ENCODE data around the gene KRTAP5-3.

Gene KRTAP5-3

GRCh38 chr11:1574933-1575242 lies 33.4 kb downstream of the KRTAP5-3 start:
- POLR2A ChIA-PET, result interaction anchor here (0.5 to 2.7 kb wide), 7 partner anchors 10 to 769 kb away, joined by 3 to 24 read pairs (median 5); no protein-coding TSS in a partner anchor
- H3K9me3 ChIP-seq (ENCODE audit: control insufficient read depth, insufficient read depth, low read depth, low read length), result no peaks in the 10 kb centered on the region
- H3K36me3 ChIP-seq (ENCODE audit: control insufficient read depth in 2 of 2, insufficient read depth in 1 of 2, low read length in 2 of 2), result no peaks in the 10 kb centered on the region
- no peak overlapping the region for H3K4me3 ChIP-seq (ENCODE audit: low read depth, low read length)
- CTCF ChIA-PET, result interaction anchor here (0.6 to 3.4 kb wide), 34 partner anchors 8 to 854 kb away, joined by 3 to 138 read pairs (median 4); no protein-coding TSS in a partner anchor
- H3K27ac ChIP-seq (ENCODE audit: extremely low read depth, low read depth, low read length), result no peak overlapping the region
- TF ChIP-seq KLF16 (tag by site-specific recombination; IDR thresholded peaks at IDR 0.05) (no peak), FEZF1 (tag by site-specific recombination; IDR thresholded peaks at IDR 0.05) (no peak), ZNF585B (tag by site-specific recombination; IDR thresholded peaks at IDR 0.05) (no peak), ZNF335 (tag by site-specific recombination; conservative IDR thresholded peaks at IDR 0.05) (no peak), ZNF19 (tag by site-specific recombination; IDR thresholded peaks at IDR 0.05; ENCODE audit: low read depth) (no peak), ZNF701 (tag by site-specific recombination; IDR thresholded peaks at IDR 0.05) (no peak), ZNF426 (tag by site-specific recombination; IDR thresholded peaks at IDR 0.05) (no peak), GLIS1 (tag by site-specific recombination; IDR thresholded peaks at IDR 0.05) (no peak), ZSCAN23 (tag by site-specific recombination; IDR thresholded peaks at IDR 0.05) (no peak), HOXC10 (CRISPR knock-in tag; IDR thresholded peaks at IDR 0.05) (no peak), ZNF157 (tag by site-specific recombination; IDR thresholded peaks at IDR 0.05) (no peak)
- no peaks in the 10 kb centered on the region; the same call in 1 of the 2 replicates for H3K4me1 ChIP-seq (ENCODE audit: control insufficient read depth, insufficient read depth, low read length)

GRCh38 chr11:1574238-1574932 lies 33.9 kb downstream of the KRTAP5-3 start:
- ChIA-PET CTCF (interaction anchor here (0.6 to 3.4 kb wide), 35 partner anchors 8 to 855 kb away, joined by 3 to 138 read pairs (median 4); no protein-coding TSS in a partner anchor), POLR2A (interaction anchor here (0.5 to 2.7 kb wide), 7 partner anchors 10 to 768 kb away, joined by 3 to 24 read pairs (median 5); no protein-coding TSS in a partner anchor)
- Histone ChIP-seq H3K36me3 (ENCODE audit: control insufficient read depth in 2 of 2, insufficient read depth in 1 of 2, low read length in 2 of 2) (peaks cover 0 to 4% of the 10 kb centered on the region in 2 experiments; a peak in 1 of 3 replicates), H3K4me1 (ENCODE audit: control insufficient read depth, insufficient read depth, low read length) (no peaks in the 10 kb centered on the region; the same call in 1 of the 2 replicates), H3K4me3 (ENCODE audit: low read depth, low read length) (peak overlapping the region; percentile 50), H3K9me3 (ENCODE audit: control insufficient read depth, insufficient read depth, low read depth, low read length) (no peaks in the 10 kb centered on the region), H3K27ac (ENCODE audit: extremely low read depth, low read depth, low read length) (no peak overlapping the region)
- TF ChIP-seq ZNF423 (tag by site-specific recombination; IDR thresholded peaks at IDR 0.05) (peak; percentile 84), GLIS2 (tag by site-specific recombination; IDR thresholded peaks at IDR 0.05) (peak; percentile 73), WT1 (tag by site-specific recombination; IDR thresholded peaks at IDR 0.05) (peak; percentile 20; the same call in 1 of the 2 replicates), ZNF513 (tag by site-specific recombination; IDR thresholded peaks at IDR 0.05) (no peak), ZNF362 (tag by site-specific recombination; IDR thresholded peaks at IDR 0.05) (no peak), GLIS1 (tag by site-specific recombination; IDR thresholded peaks at IDR 0.05) (peak; percentile 99), ZFHX2 (tag by site-specific recombination; conservative IDR thresholded peaks at IDR 0.05) (no peak), SP2 (tag by site-specific recombination; IDR thresholded peaks at IDR 0.05) (peak; percentile 25), ZBTB8A (tag by site-specific recombination; IDR thresholded peaks at IDR 0.05) (0 out of 2 replicates have a peak, but pooled peaks have one; percentile 6), ZIC2 (tag by site-specific recombination; IDR thresholded peaks at IDR 0.05) (peak; percentile 79)
- TF ChIP-seq, protein P1, sequence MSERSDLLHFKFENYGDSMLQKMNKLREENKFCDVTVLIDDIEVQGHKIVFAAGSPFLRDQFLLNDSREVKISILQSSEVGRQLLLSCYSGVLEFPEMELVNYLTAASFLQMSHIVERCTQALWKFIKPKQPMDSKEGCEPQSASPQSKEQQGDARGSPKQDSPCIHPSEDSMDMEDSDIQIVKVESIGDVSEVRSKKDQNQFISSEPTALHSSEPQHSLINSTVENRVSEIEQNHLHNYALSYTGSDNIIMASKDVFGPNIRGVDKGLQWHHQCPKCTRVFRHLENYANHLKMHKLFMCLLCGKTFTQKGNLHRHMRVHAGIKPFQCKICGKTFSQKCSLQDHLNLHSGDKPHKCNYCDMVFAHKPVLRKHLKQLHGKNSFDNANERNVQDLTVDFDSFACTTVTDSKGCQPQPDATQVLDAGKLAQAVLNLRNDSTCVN (tag by site-specific recombination; optimal IDR thresholded peaks at IDR 0.05), result peak; percentile 48
- TF ChIP-seq, protein P2, sequence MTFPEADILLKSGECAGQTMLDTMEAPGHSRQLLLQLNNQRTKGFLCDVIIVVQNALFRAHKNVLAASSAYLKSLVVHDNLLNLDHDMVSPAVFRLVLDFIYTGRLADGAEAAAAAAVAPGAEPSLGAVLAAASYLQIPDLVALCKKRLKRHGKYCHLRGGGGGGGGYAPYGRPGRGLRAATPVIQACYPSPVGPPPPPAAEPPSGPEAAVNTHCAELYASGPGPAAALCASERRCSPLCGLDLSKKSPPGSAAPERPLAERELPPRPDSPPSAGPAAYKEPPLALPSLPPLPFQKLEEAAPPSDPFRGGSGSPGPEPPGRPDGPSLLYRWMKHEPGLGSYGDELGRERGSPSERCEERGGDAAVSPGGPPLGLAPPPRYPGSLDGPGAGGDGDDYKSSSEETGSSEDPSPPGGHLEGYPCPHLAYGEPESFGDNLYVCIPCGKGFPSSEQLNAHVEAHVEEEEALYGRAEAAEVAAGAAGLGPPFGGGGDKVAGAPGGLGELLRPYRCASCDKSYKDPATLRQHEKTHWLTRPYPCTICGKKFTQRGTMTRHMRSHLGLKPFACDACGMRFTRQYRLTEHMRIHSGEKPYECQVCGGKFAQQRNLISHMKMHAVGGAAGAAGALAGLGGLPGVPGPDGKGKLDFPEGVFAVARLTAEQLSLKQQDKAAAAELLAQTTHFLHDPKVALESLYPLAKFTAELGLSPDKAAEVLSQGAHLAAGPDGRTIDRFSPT (tag by site-specific recombination; IDR thresholded peaks at IDR 0.05), result peak; percentile 83

Measured in HEK293 (cell line).